Measurements from ENCODE around the gene PPP1R12A.

PPP1R12A gene

GRCh38 chr12:79763766-79764452, 171.0 kb downstream of the PPP1R12A start:
- DNase-seq = no peak

DNA sequence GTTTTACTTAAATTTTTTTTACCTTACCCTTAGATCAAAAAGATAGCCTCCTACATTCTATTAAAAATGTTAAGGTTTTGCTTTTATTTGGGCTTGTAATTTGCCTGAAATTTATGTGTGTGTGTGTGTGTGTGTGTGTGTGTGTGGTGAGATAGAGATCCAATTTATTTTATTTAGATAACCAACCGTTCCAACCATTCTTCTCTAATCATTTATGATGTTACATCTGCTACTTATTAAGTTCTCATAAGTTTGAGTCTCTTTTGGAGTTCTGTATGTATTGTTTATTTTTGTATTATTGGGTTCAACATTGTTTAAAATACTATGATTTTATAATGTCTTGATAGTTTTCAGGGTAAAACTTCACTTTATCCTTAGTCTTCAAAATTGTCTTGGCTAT, 173.6 kb downstream of the PPP1R12A start:
- no peak for DNase-seq

DNA sequence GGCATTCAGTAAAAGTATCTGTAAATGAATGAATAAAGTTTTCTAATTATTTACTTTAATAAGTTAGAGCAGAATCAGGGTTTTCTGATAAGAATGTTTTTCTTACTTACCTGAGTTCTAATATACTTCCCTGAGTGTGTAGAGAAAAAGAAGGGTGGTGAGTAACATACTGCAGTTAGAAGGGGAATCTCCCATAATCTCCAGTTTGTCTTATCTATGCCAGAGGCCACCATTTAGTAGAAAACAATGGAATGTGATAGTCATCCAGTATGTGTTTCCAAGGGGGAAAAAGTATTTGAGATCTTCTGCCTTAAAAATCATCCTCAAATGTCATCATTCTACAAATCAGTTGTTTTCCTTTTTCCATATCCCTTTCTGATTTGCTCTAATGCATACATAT, 187.6 kb downstream of the PPP1R12A start:
- DNase-seq = no peak

DNA sequence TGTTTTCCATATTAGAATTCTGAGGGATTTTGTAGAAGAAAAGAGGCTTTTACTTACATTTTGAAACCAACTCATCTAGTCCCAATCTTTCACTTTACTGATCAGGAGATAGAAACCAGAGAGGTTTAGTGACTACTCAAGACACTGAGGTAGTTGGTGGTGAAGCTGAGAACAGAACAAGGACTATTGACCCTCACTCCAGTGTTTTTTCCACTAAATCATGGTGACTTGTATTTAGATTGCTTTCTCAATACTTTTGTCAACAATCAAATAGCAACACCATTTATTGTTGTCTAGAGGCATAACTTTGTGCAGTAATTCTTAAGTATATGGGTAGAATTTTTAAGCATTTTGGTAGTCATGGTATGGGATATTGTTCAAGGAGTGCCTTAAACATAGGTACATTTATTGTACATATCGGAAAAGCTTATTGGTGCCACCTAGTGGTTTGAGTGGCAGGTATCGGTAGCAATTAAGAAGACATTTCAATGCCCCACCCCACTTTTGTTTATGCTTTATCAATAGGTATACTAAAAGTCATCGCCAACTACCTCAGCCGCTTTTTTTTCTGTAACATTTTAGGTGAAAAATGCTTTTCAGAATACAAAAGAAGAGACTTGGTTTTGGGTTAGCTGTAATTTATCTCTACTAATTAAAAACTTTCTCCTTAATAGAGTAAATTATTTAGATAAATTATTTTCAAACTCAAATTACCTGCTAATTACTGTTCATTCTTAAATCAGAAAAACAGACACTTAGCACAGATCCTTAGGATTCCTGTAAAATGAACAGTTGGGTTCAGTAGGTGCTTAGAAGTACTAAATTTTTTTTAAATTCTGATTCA, 196.8 kb downstream of the PPP1R12A start:
- DNase-seq = no peak

- DNase-seq = no peak
Measured at GRCh38 chr12:79732638-79733037, 202.3 kb downstream of the PPP1R12A start.

GRCh38 chr12:79725987-79726386, 208.9 kb downstream of the PPP1R12A start:
- DNase-seq = no peak

Measured in activated CD8-positive, alpha-beta memory T cell treated with anti-CD3 and anti-CD28 coated beads, Interleukin-2, amount 50 U/mL, for 48 hours (primary cell).